OCI-LY7 (cell line): ENCODE measurements around the gene EML6. TPM values are rescaled to one million over a fixed set of nuclear protein-coding genes. Genes with fewer than 3 reads are reported as not detected.

Source experiments
- BruUV-seq: library from RNA; stranded (reverse); fragments of 400-500 nt; replicated peaks from 2 replicates; lab custom pipeline; 2021; lab: Mats Ljungman, UMichigan
- CTCF ChIA-PET: fragments of 300-600 bp; sonication (Branson Sonifier 250); formaldehyde crosslinking; loops from one replicate; lab custom pipeline; 2022; ENCODE audit warnings: antibody characterized with exemption; ENCODE audit not compliant: unreplicated experiment; lab: Charles Lee
- POLR2A ChIA-PET: fragments of 300-600 bp; sonication (Branson Sonifier 250); formaldehyde crosslinking; loops from one replicate; lab custom pipeline; 2022; ENCODE audit warnings: antibody characterized with exemption; lab: Charles Lee
- DNase-seq: peaks from one replicate; pipeline ENCODE4 v3.0.0-alpha.2; 2015; ENCODE audit warnings: low spot score
- H2AFZ ChIP-seq: fragments of 200-600 bp; sonication (generic), shearing (Covaris generic); 2 replicates; pipeline ENCODE4 v1.6.1; 2014; ENCODE audit warnings: mild to moderate bottlenecking, antibody characterized with exemption, low read length, moderate library complexity
- H3K27ac ChIP-seq: fragments of 200-600 bp; sonication (generic); 2 replicates; pipeline ENCODE4 v1.5.1; 2014; ENCODE audit warnings: mixed run types, low read depth, mild to moderate bottlenecking, moderate library complexity, low read length, inconsistent platforms; ENCODE audit not compliant: poor library complexity, severe bottlenecking
- H3K36me3 ChIP-seq: fragments of 200-600 bp; sonication (generic); 2 replicates; pipeline ENCODE4 v1.6.1; 2014; ENCODE audit warnings: mild to moderate bottlenecking, antibody characterized with exemption, low read length, moderate library complexity, mixed read lengths; ENCODE audit not compliant: insufficient read depth
- H3K4me1 ChIP-seq: fragments of 200-600 bp; sonication (generic); 2 replicates; pipeline ENCODE4 v1.5.1; 2014; ENCODE audit warnings: mild to moderate bottlenecking, low read length; ENCODE audit not compliant: insufficient read depth, poor library complexity, severe bottlenecking
- H3K4me2 ChIP-seq: fragments of 200-600 bp; sonication (generic); 2 replicates; pipeline ENCODE4 v1.6.1; 2014; ENCODE audit warnings: mild to moderate bottlenecking, low read length
- H3K4me3 ChIP-seq: fragments of 200-600 bp; sonication (generic); 2 replicates; pipeline ENCODE4 v1.5.1; 2014; ENCODE audit warnings: mild to moderate bottlenecking, low read depth, low read length; ENCODE audit not compliant: poor library complexity, severe bottlenecking
- H3K79me2 ChIP-seq: fragments of 200-600 bp; sonication (generic); 2 replicates; pipeline ENCODE4 v1.6.1; 2016; ENCODE audit warnings: low read depth, mild to moderate bottlenecking, low read length, moderate library complexity, mixed read lengths; ENCODE audit not compliant: insufficient read depth
- H3K9me2 ChIP-seq: fragments of 200-600 bp; sonication (generic); 2 replicates; pipeline ENCODE4 v1.6.1; 2016; ENCODE audit warnings: mild to moderate bottlenecking, low read length, mixed read lengths; ENCODE audit not compliant: insufficient read depth
- H3K9me3 ChIP-seq: fragments of 200-600 bp; sonication (generic); 2 replicates; pipeline ENCODE4 v1.6.1; 2014; ENCODE audit warnings: mild to moderate bottlenecking, mixed run types, low read length, mixed read lengths
- H4K20me1 ChIP-seq: fragments of 200-600 bp; sonication (generic); 2 replicates; pipeline ENCODE4 v1.6.1; 2014; ENCODE audit warnings: mild to moderate bottlenecking, antibody characterized with exemption, low read length, moderate library complexity, mixed read lengths; ENCODE audit not compliant: insufficient read depth
- CTCF ChIP-seq: fragments of 200-600 bp; sonication (generic); conservative IDR thresholded peaks from 2 replicates; pipeline ENCODE4 v1.5.1; 2014; ENCODE audit warnings: mild to moderate bottlenecking, antibody characterized with exemption, low read length, moderate library complexity, mixed read lengths
- EZH2phosphoT487 ChIP-seq: fragments of 200-600 bp; sonication (generic); IDR thresholded peaks from 2 replicates; pipeline ENCODE4 v1.6.1; 2018; ENCODE audit warnings: low read depth, borderline replicate concordance, mild to moderate bottlenecking, mixed run types, antibody characterized with exemption, low read length, moderate library complexity, mixed read lengths
- intact Hi-C: fragments of 100-400 bp; cut with micrococcal nuclease; formaldehyde crosslinking; loops from one replicate; pipeline ENCODE4 v1.10.0; 2022; ENCODE audit not compliant: unreplicated experiment
- total RNA-seq, 2 experiments: library from RNA; depleted of rRNA in 1 of 2; stranded (reverse); fragments of >200 nt in 1 of 2; shearing (Covaris generic) in 1 of 2; gene quantifications; 2 replicates each; pipeline ENCODE4 v1.2.3, GENCODE V29; 2014 to 2022

The EML6 gene
- total RNA-seq, 2 experiments from 2014 or later = 310 to 367 TPM

GRCh38 chr2:54701029-54701428, 22.4 kb upstream of the EML6 start:
- Histone ChIP-seq H3K4me2 (no peak overlapping the region), H3K27ac (no peak overlapping the region), H3K9me2 (no peaks in the 10 kb centered on the region), H2AFZ (no peak overlapping the region), H3K4me1 (peaks cover 5% of the 10 kb centered on the region), H3K4me3 (no peak overlapping the region), H3K79me2 (no peaks in the 10 kb centered on the region), H4K20me1 (no peaks in the 10 kb centered on the region), H3K9me3 (no peaks in the 10 kb centered on the region), H3K36me3 (no peaks in the 10 kb centered on the region)
- POLR2A ChIA-PET = no interaction called here
- intact Hi-C loops = loop anchor here (10.0 kb wide), 2 partner anchors 356 to 496 kb away; no protein-coding TSS in a partner anchor
- no peak for DNase-seq
- CTCF ChIA-PET = no interaction called here
- TF ChIP-seq EZH2phosphoT487 (no peak), CTCF (no peak)
- no TSS peak for BruUV-seq

- ChIA-PET CTCF (interaction anchor here (0.9 to 2.7 kb wide), 8 partner anchors 26 to 598 kb away, joined by 3 to 18 read pairs (median 5); no protein-coding TSS in a partner anchor), POLR2A (interaction anchor here (0.6 to 1.9 kb wide), 15 partner anchors 12 to 612 kb away, joined by 3 to 12 read pairs (median 5); no protein-coding TSS in a partner anchor)
- TF ChIP-seq CTCF (no peak), EZH2phosphoT487 (no peak)
- no peak overlapping the region for H3K4me3 ChIP-seq
- peak overlapping the region; percentile 81 for H2AFZ ChIP-seq
- H3K79me2 ChIP-seq = no peaks in the 10 kb centered on the region
- intact Hi-C loops = loop anchor here (1.0 to 10.0 kb wide), 7 partner anchors 39 to 1281 kb away; no protein-coding TSS in a partner anchor
- H3K4me2 ChIP-seq = no peak overlapping the region
- H3K9me3 ChIP-seq = no peaks in the 10 kb centered on the region
- H3K9me2 ChIP-seq = no peaks in the 10 kb centered on the region
- no peak for DNase-seq
- peaks cover 18% of the 10 kb centered on the region for H3K4me1 ChIP-seq
- no peaks in the 10 kb centered on the region for H3K36me3 ChIP-seq
- H4K20me1 ChIP-seq = no peaks in the 10 kb centered on the region
- no TSS peak for BruUV-seq
- no peak overlapping the region for H3K27ac ChIP-seq
Observed at GRCh38 chr2:54704238-54704637, 19.2 kb upstream of the EML6 start.
